CD4-positive, alpha-beta T cell treated with Interleukin-10 for 1 hour (primary cell): Measurements from ENCODE around the gene PCP2.
A peak's percentile ranks its signal among the peaks of the same experiment; 100 is the strongest.

Source experiments
- DNase-seq: peaks from one replicate; pipeline ENCODE4 v3.0.0-alpha.2; 2020

Gene PCP2

GRCh38 chr19:7618771-7619510 is 14.6 kb downstream of the PCP2 start:
- DNase-seq, result no peak

GRCh38 chr19:7618348-7618747 is 15.2 kb downstream of the PCP2 start:
- DNase-seq, result no peak

GRCh38 chr19:7617735-7618134 is 15.8 kb downstream of the PCP2 start:
- no peak for DNase-seq

- DNase-seq, result no peak
Observed at GRCh38 chr19:7617172-7617571, 16.3 kb downstream of the PCP2 start.

GRCh38 chr19:7614859-7615741 is 18.4 kb downstream of the PCP2 start:
- no peak for DNase-seq

GRCh38 chr19:7612282-7613274 is 20.9 kb downstream of the PCP2 start:
- DNase-seq, result no peak

GRCh38 chr19:7611541-7612279 is 21.8 kb downstream of the PCP2 start:
- no peak for DNase-seq

- DNase-seq, result no peak
Observed at GRCh38 chr19:7610491-7611240, 22.9 kb downstream of the PCP2 start.

- no peak for DNase-seq
Observed at GRCh38 chr19:7607874-7608560, 25.5 kb downstream of the PCP2 start.

- DNase-seq, result no peak
Observed at GRCh38 chr19:7607212-7607873, 26.2 kb downstream of the PCP2 start.

- no peak for DNase-seq
Observed at GRCh38 chr19:7606289-7606688, 27.2 kb downstream of the PCP2 start.

GRCh38 chr19:7605490-7606222 is 27.9 kb downstream of the PCP2 start:
- peak; percentile 26 for DNase-seq

GRCh38 chr19:7603919-7604318 is 29.6 kb downstream of the PCP2 start:
- DNase-seq, result no peak

- DNase-seq, result no peak
Observed at GRCh38 chr19:7602935-7603497, 30.5 kb downstream of the PCP2 start.

- DNase-seq, result no peak
Observed at GRCh38 chr19:7602240-7602934, 31.1 kb downstream of the PCP2 start.

GRCh38 chr19:7600721-7601120 is 32.8 kb downstream of the PCP2 start:
- no peak for DNase-seq

- DNase-seq, result no peak
Observed at GRCh38 chr19:7598180-7598579, 35.3 kb downstream of the PCP2 start.

- no peak for DNase-seq
Observed at GRCh38 chr19:7597689-7598088, 35.8 kb downstream of the PCP2 start.
